ENCODE measurements around the gene HIVEP2. TPM values are rescaled to one million over a fixed set of nuclear protein-coding genes. Genes with fewer than 3 reads are reported as not detected.

HIVEP2 gene
- total RNA-seq, 1 experiment from 2014 or later: 1.8 TPM

Other genes starting within 250 kb of the HIVEP2 start
- 28.9 and 49.7 TPM in 2 replicates for gene AIG1, start 115.7 kb upstream of the HIVEP2 start, total RNA-seq (2014; rRNA removed; shearing (Covaris generic))